Loucy (cell line): ENCODE measurements around the gene DEXI.

Source experiments
- H2AFZ ChIP-seq: fragments of 200-600 bp; sonication (generic); 2 replicates; pipeline ENCODE4 v1.6.0; 2016; ENCODE audit warnings: antibody characterized with exemption, mild to moderate bottlenecking, low read length, moderate library complexity
- H3F3A ChIP-seq: fragments of 200-600 bp; 2 replicates; pipeline ENCODE4 v1.6.0; 2016; ENCODE audit warnings: antibody characterized with exemption, low read depth, mild to moderate bottlenecking
- H3K27me3 ChIP-seq: fragments of 200-600 bp; sonication (generic); 2 replicates; pipeline ENCODE4 v1.6.1; 2014; ENCODE audit warnings: low read length, mild to moderate bottlenecking; ENCODE audit not compliant: insufficient read depth, poor library complexity, severe bottlenecking
- H3K36me3 ChIP-seq: fragments of 200-600 bp; sonication (generic); 2 replicates; pipeline ENCODE4 v1.6.1; 2016; ENCODE audit warnings: low read length; ENCODE audit not compliant: insufficient read depth
- H3K4me1 ChIP-seq: fragments of 200-600 bp; sonication (generic); 2 replicates; pipeline ENCODE4 v1.5.1; 2014; ENCODE audit warnings: low read length, mild to moderate bottlenecking; ENCODE audit not compliant: insufficient read depth, poor library complexity, severe bottlenecking
- H3K4me2 ChIP-seq: fragments of 200-600 bp; sonication (generic); 2 replicates; pipeline ENCODE4 v1.6.0; 2014; ENCODE audit warnings: antibody characterized with exemption, low read length, low read depth, mild to moderate bottlenecking; ENCODE audit not compliant: poor library complexity, severe bottlenecking
- H3K4me3 ChIP-seq: fragments of 200-600 bp; sonication (generic); 2 replicates; pipeline ENCODE4 v1.5.1; 2014; ENCODE audit warnings: low read length, mild to moderate bottlenecking, mixed read lengths; ENCODE audit not compliant: poor library complexity, severe bottlenecking
- H3K79me2 ChIP-seq: fragments of 200-600 bp; sonication (generic); 2 replicates; pipeline ENCODE4 v1.6.1; 2014; ENCODE audit warnings: low read length; ENCODE audit not compliant: insufficient read depth
- H3K9ac ChIP-seq: fragments of 200-600 bp; sonication (generic); 2 replicates; pipeline ENCODE4 v1.6.0; 2014; ENCODE audit warnings: mild to moderate bottlenecking, low read depth, low read length, moderate library complexity; ENCODE audit not compliant: poor library complexity, severe bottlenecking
- H3K9me2 ChIP-seq: fragments of 200-600 bp; sonication (generic); replicated peaks from 2 replicates; pipeline ENCODE4 v1.6.1; 2016; ENCODE audit warnings: low read depth, low read length, mixed read lengths
- H3K9me3 ChIP-seq: fragments of 200-600 bp; sonication (generic); 2 replicates; pipeline ENCODE4 v1.6.1; 2014; ENCODE audit warnings: mild to moderate bottlenecking, antibody characterized with exemption, low read length, low read depth; ENCODE audit not compliant: insufficient read depth
- H4K20me1 ChIP-seq: fragments of 200-600 bp; sonication (generic); 2 replicates; pipeline ENCODE4 v1.6.0; 2014; ENCODE audit warnings: antibody characterized with exemption, low read length, mild to moderate bottlenecking; ENCODE audit not compliant: insufficient read depth, poor library complexity, severe bottlenecking
- CTCF ChIP-seq: fragments of 200-600 bp; sonication (generic); conservative IDR thresholded peaks from 2 replicates; pipeline ENCODE4 v1.5.1; 2014; ENCODE audit warnings: mild to moderate bottlenecking, antibody characterized with exemption, low read length
- EZH2phosphoT487 ChIP-seq: fragments of 200-600 bp; IDR thresholded peaks from 2 replicates; pipeline ENCODE4 v1.6.1; 2018; ENCODE audit warnings: antibody characterized with exemption, mild to moderate bottlenecking, moderate library complexity, borderline replicate concordance

Gene DEXI

GRCh38 chr16:10981697-10982216, 39.5 kb upstream of the DEXI start:
- TF ChIP-seq CTCF (peak; percentile 52), EZH2phosphoT487 (no peak)
- Histone ChIP-seq H2AFZ (no peak overlapping the region), H3K9ac (no peak overlapping the region), H3K4me1 (no peaks in the 10 kb centered on the region), H3K4me2 (no peak overlapping the region), H4K20me1 (no peaks in the 10 kb centered on the region), H3K9me2 (no peaks in the 10 kb centered on the region), H3K79me2 (no peaks in the 10 kb centered on the region), H3K4me3 (no peak overlapping the region), H3F3A (no peaks in the 10 kb centered on the region), H3K9me3 (no peaks in the 10 kb centered on the region), H3K27me3 (no peaks in the 10 kb centered on the region), H3K36me3 (no peaks in the 10 kb centered on the region; the same call in 1 of the 2 replicates)

GRCh38 chr16:10980813-10981212, 38.5 kb upstream of the DEXI start:
- TF ChIP-seq CTCF, result no peak
- no peak for TF ChIP-seq EZH2phosphoT487
- no peaks in the 10 kb centered on the region for H4K20me1 ChIP-seq
- H3K9me2 ChIP-seq, result no peaks in the 10 kb centered on the region
- no peaks in the 10 kb centered on the region for H3F3A ChIP-seq
- no peak overlapping the region for H3K4me2 ChIP-seq
- H3K4me1 ChIP-seq, result no peaks in the 10 kb centered on the region
- H3K9me3 ChIP-seq, result no peaks in the 10 kb centered on the region
- no peaks in the 10 kb centered on the region; the same call in 1 of the 2 replicates for H3K36me3 ChIP-seq
- H3K27me3 ChIP-seq, result no peaks in the 10 kb centered on the region
- H3K9ac ChIP-seq, result no peak overlapping the region
- H2AFZ ChIP-seq, result no peak overlapping the region
- H3K79me2 ChIP-seq, result no peaks in the 10 kb centered on the region
- H3K4me3 ChIP-seq, result no peak overlapping the region

- Histone ChIP-seq H3K79me2 (no peaks in the 10 kb centered on the region), H3K4me2 (no peak overlapping the region), H3K36me3 (no peaks in the 10 kb centered on the region; the same call in 1 of the 2 replicates), H3K9me3 (no peaks in the 10 kb centered on the region), H4K20me1 (no peaks in the 10 kb centered on the region), H3K4me3 (no peak overlapping the region), H3K9me2 (no peaks in the 10 kb centered on the region), H3K9ac (no peak overlapping the region), H3K27me3 (no peaks in the 10 kb centered on the region), H2AFZ (no peak overlapping the region), H3F3A (no peaks in the 10 kb centered on the region), H3K4me1 (no peaks in the 10 kb centered on the region)
- no peak for TF ChIP-seq CTCF
- no peak for TF ChIP-seq EZH2phosphoT487
Observed at GRCh38 chr16:10979717-10980601, 37.7 kb upstream of the DEXI start.
